Esophagus squamous epithelium (tissue), 4 donors: Measurements from ENCODE around the gene RAPH1.

Source experiments
- CTCF ChIP-seq, 6 experiments: fragments of 450-650 bp in 4 of 6; fragments of 200-600 bp in 2 of 6; sonication (generic) in 2 of 6; IDR thresholded peaks; one replicate each; pipeline ENCODE4 v1.5.1; 2016 to 2019; ENCODE audit warnings: antibody characterized with exemption in 6 of 6, mild to moderate bottlenecking in 4 of 6, moderate library complexity in 4 of 6
- POLR2A ChIP-seq, 4 donors: fragments of 450-650 bp; IDR thresholded peaks; one replicate each; pipeline ENCODE4 v1.6.1; 2017; ENCODE audit warnings: antibody characterized with exemption in 4 of 4, mild to moderate bottlenecking in 4 of 4, moderate library complexity in 3 of 4

- TF ChIP-seq CTCF (IDR thresholded peaks at IDR 0.05), result no peak
- no peak for TF ChIP-seq POLR2A (IDR thresholded peaks at IDR 0.05)
Observed at GRCh38 chr2:203446071-203446481, 89.0 kb downstream of the RAPH1 start.
